GM21447 (cell line): ENCODE measurements around the gene TIE1.

ENCODE experiments used
- ATAC-seq: cut with Tn5 transposase; IDR thresholded peaks from one replicate; pipeline ENCODE4 v1.9.1; 2021; ENCODE audit not compliant: unreplicated experiment

The TIE1 gene

GRCh38 chr1:43311521-43311920 is 10.7 kb downstream of the TIE1 start:
- no peak for ATAC-seq

- ATAC-seq: no peak
Observed at GRCh38 chr1:43312212-43312623, 11.4 kb downstream of the TIE1 start.

GRCh38 chr1:43312663-43313515 is 12.1 kb downstream of the TIE1 start:
- no peak for ATAC-seq

DNA sequence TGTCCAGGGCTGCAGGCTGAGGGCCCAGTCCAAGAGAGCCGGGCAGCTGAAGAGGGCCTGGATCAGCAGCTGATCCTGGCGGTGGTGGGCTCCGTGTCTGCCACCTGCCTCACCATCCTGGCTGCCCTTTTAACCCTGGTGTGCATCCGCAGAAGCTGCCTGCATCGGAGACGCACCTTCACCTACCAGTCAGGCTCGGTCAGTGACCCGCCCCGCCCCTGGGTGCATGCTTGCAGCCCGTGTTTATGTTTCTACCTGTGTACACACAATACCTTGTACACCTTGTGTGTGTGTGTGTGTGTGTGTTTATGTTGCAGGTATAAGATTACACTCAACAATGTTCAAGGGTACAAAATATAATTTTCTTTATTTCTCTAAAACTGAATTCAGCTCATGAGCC is 13.0 kb downstream of the TIE1 start:
- ATAC-seq: no peak

DNA sequence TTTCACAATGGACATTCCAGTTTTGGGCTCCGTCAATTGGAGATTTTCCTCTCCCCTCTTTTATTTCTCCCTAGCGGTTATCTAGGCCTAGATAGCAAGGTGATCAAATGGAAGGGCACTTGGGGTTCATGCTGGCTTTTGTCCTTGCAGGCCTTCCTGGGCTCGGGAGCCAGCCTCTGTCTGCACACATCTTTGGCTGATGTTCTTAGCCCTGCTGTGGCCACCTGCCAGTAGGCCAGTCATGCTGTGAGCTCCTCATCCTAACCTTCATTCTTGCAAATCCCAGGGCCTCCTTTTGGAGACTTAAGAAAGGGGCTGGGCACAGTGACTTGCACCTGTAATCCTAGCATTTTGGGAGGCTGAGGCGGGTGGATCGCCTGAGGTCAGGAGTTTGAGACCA is 13.5 kb downstream of the TIE1 start:
- no peak for ATAC-seq

- ATAC-seq: no peak
Observed at GRCh38 chr1:43315481-43315880, 14.7 kb downstream of the TIE1 start.

DNA sequence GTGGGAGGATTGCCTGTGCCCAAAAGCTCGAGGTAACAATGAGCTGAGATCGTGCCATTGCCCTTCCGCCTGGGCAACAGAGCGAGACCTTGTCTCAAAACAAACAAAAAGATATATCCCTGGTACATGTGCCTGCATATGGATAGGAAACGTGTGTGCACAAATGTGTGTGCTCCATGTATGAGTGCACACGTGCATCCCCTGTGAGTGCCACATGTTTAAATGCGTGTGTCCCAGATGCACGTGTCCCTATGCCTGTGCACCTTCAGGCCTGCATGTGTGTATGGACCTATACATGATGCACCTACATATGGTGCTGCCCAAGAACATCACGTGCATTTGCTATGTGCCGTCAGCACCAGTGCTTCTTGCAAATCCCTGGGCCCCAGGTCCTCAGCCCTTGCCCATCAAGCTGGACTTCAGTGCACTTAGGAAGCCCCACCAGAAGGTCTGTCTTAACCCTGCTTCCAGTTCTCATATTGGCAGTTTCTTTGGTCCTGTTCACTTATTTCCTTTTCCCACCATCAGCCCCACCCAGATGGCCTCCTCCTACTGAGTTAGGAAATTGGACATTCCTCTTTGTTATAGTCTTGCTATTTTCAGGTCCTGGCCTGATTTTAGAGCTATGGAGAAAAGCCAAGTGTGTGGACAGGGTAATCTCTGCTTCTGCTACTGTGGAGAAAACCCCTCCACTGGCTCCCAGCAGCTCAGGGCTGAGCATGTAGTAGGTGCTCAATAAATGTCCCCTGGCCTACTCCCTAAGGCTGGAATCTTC is 15.4 kb downstream of the TIE1 start:
- ATAC-seq: no peak

GRCh38 chr1:43316738-43317520 is 16.1 kb downstream of the TIE1 start:
- ATAC-seq: no peak

- no peak for ATAC-seq
Observed at GRCh38 chr1:43317817-43318471, 17.2 kb downstream of the TIE1 start.

DNA sequence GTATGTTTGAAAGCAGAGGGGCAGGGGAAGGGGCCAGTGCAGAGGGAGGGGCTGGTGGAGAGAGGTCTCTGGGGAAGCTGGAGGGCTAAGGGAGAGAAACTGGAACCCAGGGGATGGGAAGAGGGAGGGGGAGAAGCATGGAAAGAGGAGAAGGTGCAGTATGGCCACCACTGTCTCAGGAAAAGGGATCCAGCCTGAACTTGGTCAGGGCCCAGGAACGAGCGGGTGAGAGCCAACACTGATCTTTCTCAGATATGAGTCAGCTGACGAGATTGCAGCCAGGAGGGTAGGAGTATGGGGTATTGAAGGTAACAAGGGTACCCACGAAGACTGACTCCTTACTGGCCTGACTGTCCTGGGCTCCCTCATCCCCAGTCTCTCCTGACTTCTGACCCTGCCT is 18.0 kb downstream of the TIE1 start:
- no peak for ATAC-seq

GRCh38 chr1:43319288-43319687 is 18.5 kb downstream of the TIE1 start:
- ATAC-seq: no peak

DNA sequence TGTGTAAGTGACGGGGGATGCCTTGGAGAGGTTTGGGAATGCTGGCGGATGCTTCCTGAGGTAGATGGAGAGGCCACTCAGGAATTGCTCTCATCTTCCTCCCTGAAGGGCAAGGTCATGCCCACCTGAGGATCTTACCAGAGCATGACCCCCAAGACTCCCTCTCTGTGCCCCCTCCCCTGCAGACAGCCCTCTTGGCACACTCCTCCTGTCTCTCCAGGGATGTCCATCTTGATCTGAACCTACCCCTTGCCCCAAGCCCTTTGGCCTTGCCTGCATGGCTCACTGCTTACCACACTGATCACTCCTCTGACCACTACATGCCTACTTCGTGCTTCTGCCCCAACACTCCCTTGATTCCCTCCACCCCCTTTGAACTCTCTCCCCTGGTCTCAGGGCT is 19.0 kb downstream of the TIE1 start:
- ATAC-seq: no peak

DNA sequence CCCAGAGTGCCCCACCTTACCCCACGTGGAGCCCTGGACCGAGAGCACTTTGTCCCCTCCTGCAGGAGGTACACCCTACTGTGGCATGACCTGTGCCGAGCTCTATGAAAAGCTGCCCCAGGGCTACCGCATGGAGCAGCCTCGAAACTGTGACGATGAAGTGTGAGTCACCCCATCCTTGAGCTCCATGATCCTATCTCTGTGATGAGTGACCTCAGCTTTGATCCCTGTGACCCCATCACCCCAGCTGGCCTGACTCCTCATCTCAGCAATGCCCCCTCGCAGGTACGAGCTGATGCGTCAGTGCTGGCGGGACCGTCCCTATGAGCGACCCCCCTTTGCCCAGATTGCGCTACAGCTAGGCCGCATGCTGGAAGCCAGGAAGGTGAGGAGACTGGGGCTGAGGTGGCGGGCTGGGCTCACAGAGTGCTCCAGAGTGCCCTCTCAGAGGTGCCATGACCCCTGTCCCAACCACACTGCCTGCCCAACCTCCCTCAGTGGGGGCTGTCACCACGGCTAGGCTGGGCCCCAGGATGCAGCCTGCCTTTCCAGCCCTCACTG is 20.6 kb downstream of the TIE1 start:
- no peak for ATAC-seq

DNA sequence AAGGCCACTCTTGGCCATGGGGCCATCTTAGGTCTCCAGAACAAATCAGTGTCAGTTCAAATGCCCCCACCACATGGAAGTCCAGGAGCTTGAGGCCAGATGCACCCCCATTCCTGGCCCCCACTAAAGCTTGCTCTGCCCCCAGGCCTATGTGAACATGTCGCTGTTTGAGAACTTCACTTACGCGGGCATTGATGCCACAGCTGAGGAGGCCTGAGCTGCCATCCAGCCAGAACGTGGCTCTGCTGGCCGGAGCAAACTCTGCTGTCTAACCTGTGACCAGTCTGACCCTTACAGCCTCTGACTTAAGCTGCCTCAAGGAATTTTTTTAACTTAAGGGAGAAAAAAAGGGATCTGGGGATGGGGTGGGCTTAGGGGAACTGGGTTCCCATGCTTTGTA is 21.7 kb downstream of the TIE1 start:
- no peak for ATAC-seq

- no peak for ATAC-seq
Observed at GRCh38 chr1:43324810-43325209, 24.0 kb downstream of the TIE1 start.

DNA sequence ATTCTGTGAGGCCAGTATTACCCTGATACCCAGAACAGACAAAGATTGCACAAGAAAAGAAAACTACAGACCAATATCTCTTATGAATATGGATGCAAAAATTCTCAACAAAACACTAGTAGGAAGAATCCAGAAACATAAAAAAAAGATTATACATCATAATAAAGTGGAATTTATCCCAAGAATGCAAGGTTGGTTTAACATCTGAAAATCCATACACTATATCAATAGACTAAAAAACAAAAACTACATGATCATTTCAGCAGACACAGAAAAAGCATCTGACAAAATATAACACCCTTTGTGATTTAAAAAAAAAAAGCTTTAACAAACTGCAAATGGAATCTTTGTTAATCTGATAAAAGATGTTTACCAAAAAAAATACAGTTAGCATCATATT is 24.6 kb downstream of the TIE1 start:
- no peak for ATAC-seq

GRCh38 chr1:43327549-43328292 is 26.9 kb downstream of the TIE1 start:
- no peak for ATAC-seq

GRCh38 chr1:43329995-43330751 is 29.4 kb downstream of the TIE1 start:
- no peak for ATAC-seq

DNA sequence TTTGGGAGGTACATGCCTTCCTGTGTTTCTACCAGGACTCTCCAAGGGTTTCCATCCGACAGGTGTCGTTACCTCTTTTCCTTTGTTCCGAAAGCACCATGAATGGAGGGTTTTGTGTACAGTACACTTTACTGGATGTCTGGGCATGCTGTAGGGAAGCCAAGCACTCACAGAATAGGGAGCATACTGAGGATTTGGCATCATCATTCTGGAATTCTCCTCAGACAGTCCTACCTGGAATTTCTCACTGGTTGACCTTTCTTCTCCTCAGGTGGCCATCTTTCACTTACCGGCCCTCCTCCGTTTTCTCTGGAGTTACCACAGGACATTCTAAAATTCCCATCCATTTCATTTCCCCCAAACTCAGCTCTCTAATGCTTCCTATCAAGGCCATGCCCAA is 30.9 kb downstream of the TIE1 start:
- ATAC-seq: no peak
